ENCODE results near the gene ABHD15.
A peak's percentile ranks its signal among the peaks of the same experiment; 100 is the strongest.

ABHD15 gene

DNA sequence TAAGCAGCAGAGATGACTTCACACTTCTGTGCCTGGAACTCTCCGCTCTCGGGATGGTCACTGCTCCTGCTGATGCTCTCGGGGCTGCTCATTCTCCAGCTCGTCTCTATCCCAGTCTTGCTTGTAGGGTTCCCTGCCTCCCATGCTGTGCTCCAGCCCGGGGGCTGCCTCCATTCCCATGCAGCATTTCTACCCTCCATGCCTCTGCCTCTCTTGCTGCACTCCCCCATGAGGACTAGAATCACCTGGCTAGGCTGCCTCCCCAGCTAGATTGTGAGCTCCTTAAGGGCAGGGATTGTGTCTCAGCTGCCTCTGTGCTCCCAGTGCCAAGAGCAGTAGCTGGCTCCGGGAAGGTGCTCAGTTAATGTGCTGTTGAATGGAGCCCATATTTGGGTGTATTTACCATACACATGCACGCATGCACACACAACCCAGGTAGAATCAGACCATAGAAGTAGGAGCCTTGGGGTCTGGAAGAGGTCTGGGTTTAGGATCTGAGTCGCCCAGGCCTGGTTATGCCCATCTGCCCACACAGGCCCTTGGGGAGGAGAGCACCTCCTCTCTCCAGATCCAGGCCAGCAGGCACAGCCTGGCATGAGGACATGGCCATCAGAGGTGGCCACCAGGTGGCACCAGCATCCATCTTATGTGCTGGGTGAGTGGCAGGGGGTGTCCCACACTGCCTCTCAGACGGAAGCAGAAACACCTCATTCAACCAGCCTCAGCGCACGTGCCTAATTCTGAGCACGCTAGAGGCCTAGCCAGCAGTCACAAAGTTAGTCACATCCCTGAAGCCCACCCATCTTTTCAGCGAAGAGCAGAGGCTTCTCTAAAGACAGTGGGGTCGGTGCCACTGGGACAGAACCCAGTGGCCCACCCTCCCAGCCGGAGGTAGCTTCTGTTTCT lies 13.3 kb upstream of the ABHD15 start:
- no peak overlapping the region for H3K4me3 Mint-ChIP-seq
- H3K36me3 Mint-ChIP-seq, result peaks cover 12% of the 10 kb centered on the region
- H3K27me3 Mint-ChIP-seq, result no peaks in the 10 kb centered on the region
- ATAC-seq (ENCODE audit: low read depth), result peak; percentile 98
- peak overlapping the region; percentile 5 for H3K27ac Mint-ChIP-seq
- peak; percentile 88 to 89 for DNase-seq (ENCODE audit: low spot score in 2 of 2)
- no peaks in the 10 kb centered on the region for H3K9me3 Mint-ChIP-seq
- H3K4me1 Mint-ChIP-seq, result peaks cover 25% of the 10 kb centered on the region

DNA sequence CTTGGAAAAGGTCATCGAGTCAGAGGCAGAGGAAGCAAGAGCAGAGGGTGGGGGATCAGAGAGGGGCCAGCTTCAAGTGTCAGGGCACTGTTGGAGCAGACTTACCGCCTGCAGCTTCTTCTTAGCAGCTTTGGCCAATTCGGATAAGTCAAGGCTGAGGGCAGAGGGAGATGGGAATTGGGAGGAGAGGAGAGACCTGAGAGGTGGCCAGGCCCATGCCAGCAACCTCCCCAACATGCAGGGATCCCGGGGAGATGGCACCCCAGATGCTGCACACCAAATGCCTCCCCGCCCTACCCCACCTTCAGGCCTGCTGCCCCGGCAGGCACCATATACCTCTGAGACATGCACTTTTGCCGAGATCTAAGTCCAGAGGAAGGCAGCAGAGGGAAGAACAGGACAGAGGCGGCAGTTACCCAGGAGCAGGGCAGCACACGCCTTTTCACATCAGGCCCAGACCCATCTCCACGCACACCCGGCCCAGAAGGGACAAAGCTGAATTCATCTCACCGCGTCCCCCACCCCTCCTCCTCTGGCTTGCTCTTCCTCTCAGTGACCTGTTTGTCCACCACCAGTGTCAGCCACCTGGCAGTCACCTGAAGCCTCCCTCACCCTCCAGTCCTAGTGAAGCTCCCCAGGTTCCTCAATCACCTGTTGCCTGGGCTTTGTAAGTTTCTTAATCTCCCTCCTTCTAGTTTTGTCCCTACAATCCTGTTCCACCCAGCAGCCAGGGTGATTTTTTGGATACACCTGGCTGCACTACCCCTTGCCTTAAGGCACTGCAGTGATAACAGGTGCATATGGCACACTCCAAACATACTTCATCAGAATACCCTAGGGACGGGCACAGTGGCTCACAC lies 12.0 kb upstream of the ABHD15 start:
- no peaks in the 10 kb centered on the region for H3K27me3 Mint-ChIP-seq
- no peak for ATAC-seq (ENCODE audit: low read depth)
- H3K9me3 Mint-ChIP-seq, result no peaks in the 10 kb centered on the region
- H3K4me1 Mint-ChIP-seq, result peaks cover 17% of the 10 kb centered on the region
- no peak for DNase-seq (ENCODE audit: low spot score in 2 of 2)
- H3K36me3 Mint-ChIP-seq, result peaks cover 12% of the 10 kb centered on the region
- no peak overlapping the region for H3K4me3 Mint-ChIP-seq
- no peak overlapping the region for H3K27ac Mint-ChIP-seq

DNA sequence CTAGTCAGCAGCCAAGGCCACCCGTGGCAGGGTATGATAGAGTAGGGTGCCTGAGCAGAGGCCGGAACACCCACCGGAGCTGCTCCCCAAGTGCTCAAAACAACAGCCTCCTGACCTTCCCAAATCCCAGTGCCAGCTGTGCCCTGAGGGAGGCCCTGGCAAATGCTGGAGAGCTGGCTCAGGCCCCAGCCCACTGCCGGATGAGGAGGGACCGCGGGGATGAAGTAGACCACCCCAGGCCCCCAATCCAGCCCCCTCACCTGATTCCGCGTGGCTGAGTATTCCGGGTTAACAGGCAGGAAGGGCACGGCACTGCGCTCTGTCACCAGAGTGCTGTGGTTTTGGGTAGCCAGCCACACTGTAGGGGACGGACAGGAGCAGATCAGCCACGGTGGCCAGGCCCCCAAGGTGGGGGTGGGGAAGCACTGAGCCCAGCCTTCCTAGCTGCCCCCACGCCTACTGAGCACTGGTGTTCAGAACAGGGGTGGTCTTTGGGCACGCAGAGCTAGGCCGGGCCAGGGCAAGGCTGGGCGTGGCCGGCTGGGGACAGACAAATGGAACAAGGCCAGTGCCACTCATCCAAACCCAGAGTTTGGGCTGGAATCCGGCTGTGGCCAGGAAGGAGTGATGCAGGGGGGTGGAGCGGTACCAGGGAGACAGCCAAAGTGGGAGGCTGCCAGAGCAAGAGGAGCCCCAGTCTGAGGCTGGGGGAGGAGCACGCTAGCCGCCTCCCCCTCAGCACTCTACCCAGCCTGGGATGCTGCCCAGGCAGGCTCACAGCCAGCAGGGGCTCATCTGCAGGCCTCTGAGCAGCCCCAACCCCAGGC lies 10.8 kb upstream of the ABHD15 start:
- Mint-ChIP-seq H3K9me3 (no peaks in the 10 kb centered on the region), H3K4me1 (peaks cover 15% of the 10 kb centered on the region), H3K27me3 (no peaks in the 10 kb centered on the region), H3K27ac (no peak overlapping the region), H3K4me3 (no peak overlapping the region), H3K36me3 (peaks cover 13% of the 10 kb centered on the region)
- no peak for ATAC-seq (ENCODE audit: low read depth)
- DNase-seq (ENCODE audit: low spot score in 2 of 2), result no peak

DNA sequence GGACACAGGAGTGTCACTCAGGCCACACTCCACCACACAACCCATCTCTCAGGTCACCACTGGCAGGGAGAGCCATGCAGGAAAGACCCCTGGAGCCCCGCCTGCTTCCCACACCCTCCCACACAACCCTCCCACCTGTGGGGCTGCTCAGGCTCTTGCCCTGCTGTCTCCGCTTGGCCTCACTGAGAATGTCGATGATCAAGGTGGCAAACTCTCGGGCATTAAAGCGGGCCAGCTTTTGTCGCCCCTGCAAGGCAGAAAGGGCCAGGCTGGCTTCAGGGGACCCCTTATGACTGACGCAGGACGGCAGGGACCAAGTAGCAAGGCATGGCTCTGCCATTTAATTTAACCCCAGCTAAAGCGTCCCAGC lies 10.1 kb upstream of the ABHD15 start:
- H3K36me3 Mint-ChIP-seq, result peaks cover 11% of the 10 kb centered on the region
- no peak for ATAC-seq (ENCODE audit: low read depth)

DNA sequence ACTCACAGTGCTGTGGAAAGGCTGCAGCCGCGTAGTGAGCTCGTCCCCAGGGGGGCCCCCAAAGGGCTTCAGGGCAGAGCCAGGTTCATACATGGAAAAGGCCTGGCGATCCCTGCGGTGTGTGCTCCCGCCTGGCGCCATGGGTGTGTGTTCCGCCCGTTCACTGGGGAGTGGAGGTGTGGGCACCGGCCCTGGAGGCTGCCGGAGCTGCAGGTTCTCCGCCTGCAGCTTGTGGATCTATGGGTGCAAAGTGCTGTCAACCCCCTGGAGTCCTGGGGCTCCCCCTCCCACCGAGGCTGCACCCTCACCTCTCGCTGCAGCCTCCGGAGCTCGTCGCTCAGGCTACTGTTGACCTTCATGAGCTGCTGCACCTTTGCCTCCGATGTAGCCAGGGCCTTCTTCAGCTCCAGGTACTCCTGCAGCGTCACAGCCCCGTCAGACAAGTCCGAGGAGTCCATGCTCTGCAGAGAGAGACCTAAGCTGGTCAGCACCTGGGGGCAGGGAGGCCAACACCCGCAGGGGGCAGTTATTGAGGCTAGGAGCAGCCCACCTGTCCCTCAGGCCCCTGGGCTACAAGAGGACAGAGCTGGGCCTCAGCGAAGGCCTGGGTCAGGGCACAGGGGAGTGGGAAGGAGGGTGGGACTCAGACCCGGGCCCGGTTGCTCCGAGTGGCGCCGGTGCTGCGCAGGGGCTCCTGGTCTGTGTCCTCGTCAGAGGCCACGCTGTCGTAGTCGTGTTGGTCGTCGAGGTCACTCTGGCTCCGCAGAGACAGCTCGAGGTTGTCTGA lies 9.6 kb upstream of the ABHD15 start:
- peaks cover 13% of the 10 kb centered on the region for H3K4me1 Mint-ChIP-seq
- no peak overlapping the region for H3K4me3 Mint-ChIP-seq
- DNase-seq (ENCODE audit: low spot score in 2 of 2) (no peak), ATAC-seq (ENCODE audit: low read depth) (no peak)
- H3K27ac Mint-ChIP-seq, result no peak overlapping the region
- H3K9me3 Mint-ChIP-seq, result no peaks in the 10 kb centered on the region
- peaks cover 11% of the 10 kb centered on the region for H3K36me3 Mint-ChIP-seq
- no peaks in the 10 kb centered on the region for H3K27me3 Mint-ChIP-seq

More for the DNA sequence above, 10.1 kb upstream of the ABHD15 start:
- Mint-ChIP-seq H3K4me1 (peaks cover 13% of the 10 kb centered on the region), H3K9me3 (no peaks in the 10 kb centered on the region), H3K27me3 (no peaks in the 10 kb centered on the region), H3K27ac (no peak overlapping the region), H3K4me3 (no peak overlapping the region)
- DNase-seq (ENCODE audit: low spot score in 2 of 2), result no peak

DNA sequence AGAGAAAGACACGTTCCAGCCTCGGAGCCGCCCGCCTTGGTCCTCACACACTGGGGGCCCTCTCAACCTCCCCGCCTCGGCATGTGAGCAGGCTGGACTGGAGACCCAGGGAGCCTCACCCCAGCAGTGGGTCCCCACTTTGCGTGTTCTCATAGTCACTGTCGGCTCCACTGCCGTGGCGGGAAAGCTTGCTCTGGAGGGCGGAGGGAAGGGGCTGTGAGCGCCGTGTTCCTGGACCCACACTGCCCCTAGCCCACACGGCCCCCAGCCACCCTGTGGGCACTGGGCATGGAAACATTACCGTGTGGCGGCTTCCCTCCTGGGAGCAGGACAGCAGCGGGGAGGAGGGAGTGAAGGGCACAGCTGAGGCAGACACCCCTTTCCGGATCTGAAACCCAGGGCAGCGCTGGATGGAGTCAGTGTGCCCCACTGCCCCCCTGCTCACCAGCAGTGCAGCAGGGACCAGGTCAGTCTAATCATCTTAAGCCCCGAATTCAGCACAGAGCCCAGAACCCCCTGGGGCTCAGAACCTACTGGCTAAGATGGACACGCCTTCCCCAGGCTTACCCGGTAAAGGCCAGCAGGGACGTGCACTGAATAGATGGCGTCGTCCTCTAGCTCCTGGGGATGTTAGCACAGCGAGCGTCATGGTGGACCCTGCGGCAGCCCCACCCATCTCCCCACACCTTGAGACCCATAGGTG lies 8.8 kb upstream of the ABHD15 start:
- no peak for ATAC-seq (ENCODE audit: low read depth)
- no peak overlapping the region for H3K27ac Mint-ChIP-seq
- peaks cover 11% of the 10 kb centered on the region for H3K36me3 Mint-ChIP-seq

DNA sequence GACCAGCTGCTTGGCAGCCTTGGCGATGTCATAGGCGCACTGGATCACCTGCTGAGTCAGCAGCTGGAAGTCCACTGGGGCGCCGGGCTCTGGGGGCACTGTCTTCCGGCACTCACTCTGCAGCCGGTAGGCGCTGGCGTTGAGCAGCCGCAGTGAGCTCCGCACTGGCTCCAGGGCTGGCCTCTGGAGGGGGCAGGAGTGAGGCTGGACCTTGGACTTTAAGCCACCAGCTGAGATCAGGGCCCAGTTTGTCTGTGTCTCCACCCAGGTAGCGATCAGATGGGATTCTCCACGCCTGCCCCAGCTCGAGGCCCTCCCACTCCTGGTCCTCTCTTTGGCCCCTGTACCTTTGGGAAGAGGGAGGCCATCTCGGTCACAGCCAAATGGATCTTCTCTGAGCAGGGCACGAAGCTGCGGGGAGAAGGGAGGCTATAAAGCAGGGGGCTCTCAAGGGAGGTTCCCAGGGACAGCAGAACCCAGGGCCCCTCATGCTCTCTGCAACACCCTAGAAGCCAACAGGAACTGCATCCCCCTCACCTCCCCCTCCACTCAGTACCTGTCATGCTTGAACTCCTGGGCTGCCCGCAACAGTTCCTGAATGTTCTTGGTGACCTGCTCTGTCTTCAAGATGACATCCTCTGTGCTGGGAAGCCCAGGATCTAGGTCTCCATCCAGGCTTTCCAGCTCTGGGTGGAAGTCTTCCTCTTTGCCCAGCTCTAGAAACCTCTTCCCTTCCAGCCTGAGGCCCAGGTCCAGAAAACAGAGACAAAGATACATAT lies 8.1 kb upstream of the ABHD15 start:
- Mint-ChIP-seq H3K9me3 (no peaks in the 10 kb centered on the region), H3K4me1 (peaks cover 16% of the 10 kb centered on the region), H3K27me3 (no peaks in the 10 kb centered on the region), H3K27ac (no peak overlapping the region), H3K4me3 (no peak overlapping the region), H3K36me3 (peaks cover 10% of the 10 kb centered on the region)
- ATAC-seq (ENCODE audit: low read depth) (no peak), DNase-seq (ENCODE audit: low spot score in 2 of 2) (no peak)

More for the DNA sequence above, 8.8 kb upstream of the ABHD15 start:
- Mint-ChIP-seq H3K27me3 (no peaks in the 10 kb centered on the region), H3K9me3 (no peaks in the 10 kb centered on the region), H3K4me1 (peaks cover 18% of the 10 kb centered on the region), H3K4me3 (no peak overlapping the region)
- no peak for DNase-seq (ENCODE audit: low spot score in 2 of 2)

DNA sequence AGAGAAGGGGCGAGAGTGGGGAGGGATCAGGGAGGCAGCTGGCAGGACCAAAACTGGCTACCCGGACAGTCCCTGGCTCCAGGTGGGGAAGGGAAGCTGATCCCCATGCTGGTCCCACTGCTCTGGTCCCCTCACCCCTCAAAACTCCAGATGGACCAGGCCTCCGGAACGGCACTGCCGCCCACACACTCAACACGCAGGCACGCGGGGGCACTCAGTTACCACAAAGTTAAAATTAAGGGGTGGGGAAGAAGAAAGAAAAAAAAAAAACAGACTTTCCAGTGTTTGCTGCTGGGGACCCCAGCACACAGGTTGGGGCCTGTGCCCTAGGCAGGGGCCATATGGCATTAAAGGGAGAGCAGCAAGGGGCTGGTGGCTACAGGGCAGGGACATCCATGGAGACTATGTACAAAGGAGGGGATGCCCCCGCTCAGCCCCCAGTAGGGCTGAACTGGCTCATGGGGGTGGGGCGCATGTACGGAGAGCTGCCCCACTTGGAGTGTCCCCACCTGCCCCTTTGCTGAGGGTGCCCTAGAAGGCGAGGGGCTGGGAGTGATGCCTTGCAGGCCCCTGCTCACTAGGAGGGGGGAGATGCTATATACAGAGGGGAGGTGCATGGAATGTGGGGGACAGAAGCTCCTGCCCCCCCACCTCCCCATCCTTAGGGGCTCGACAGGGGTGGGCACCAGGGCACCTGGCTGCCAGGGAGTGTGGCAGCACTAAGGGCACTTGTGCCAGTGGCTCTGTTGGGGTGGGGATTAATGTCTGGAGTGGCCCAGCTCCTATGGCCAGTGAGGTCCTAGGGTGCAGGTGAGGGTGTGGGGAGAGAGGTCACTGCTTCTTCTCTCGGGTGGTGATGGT lies 7.3 kb upstream of the ABHD15 start:
- no peak overlapping the region for H3K27ac Mint-ChIP-seq
- DNase-seq (ENCODE audit: low spot score in 2 of 2) (no peak), ATAC-seq (ENCODE audit: low read depth) (no peak)
- H3K36me3 Mint-ChIP-seq, result peaks cover 8% of the 10 kb centered on the region
- no peak overlapping the region for H3K4me3 Mint-ChIP-seq
- no peaks in the 10 kb centered on the region for H3K9me3 Mint-ChIP-seq
- H3K27me3 Mint-ChIP-seq, result no peaks in the 10 kb centered on the region
- H3K4me1 Mint-ChIP-seq, result peaks cover 19% of the 10 kb centered on the region

DNA sequence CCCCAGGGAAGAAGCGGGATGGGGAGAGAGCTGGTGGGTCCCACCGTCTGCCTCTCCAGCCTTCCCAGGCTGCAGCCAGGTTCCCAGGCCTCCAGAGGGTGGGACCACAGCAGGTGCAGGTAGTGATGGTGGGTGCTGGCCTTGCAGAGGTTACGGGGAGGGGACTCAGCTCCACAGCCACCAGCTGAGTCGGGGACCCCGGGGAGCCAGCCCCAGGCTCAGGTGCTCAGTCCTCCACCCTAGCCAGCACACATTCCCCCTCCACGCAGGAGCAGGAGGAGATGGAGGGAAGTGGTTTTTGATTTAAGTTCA lies 6.7 kb upstream of the ABHD15 start:
- H3K27ac Mint-ChIP-seq, result no peak overlapping the region

DNA sequence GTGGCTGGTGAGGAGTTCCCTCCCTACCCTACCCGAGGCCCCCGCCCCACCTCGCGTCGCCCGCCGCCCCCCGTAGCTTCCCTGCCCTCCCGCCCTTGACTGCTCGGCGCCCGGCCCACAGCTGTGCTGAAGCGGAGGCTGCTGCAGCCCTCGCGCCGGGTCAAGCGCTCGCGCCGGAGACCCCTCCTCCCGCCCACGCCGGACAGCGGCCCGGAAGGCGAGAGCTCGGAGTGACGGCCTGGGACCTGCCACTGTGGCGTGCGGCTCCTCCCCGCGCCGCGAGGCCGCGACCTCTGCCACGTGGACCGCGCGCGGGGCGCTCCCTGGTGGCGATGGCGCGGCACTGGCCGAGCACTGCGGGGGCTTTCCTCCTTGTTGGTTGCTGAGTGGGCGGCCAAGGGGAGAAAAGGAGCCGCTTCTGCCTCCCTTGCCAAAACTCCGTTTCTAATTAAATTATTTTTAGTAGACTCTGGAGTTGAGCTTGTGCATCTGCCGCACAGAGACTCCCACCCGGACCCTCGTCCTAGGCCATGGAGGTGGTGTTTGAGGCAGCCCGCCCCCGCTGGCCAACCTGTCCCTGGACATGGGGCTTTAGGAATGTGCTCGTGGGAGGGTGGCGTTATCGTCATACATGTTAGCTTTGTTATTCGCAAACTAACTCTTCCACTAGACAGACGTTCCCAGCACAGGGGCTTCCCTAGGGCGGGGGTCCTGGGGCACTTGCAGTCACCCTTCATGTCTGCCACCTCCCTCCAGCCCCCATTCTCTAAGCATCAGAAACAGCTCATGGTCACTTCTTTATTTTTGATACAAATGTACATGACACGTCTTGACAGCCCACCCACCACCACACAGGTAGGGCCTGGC lies 6.1 kb upstream of the ABHD15 start:
- ATAC-seq (ENCODE audit: low read depth) (peak; percentile 65), DNase-seq (ENCODE audit: low spot score in 2 of 2) (peak; percentile 74 to 78)
- no peak overlapping the region for H3K27ac Mint-ChIP-seq
- peaks cover 5% of the 10 kb centered on the region for H3K36me3 Mint-ChIP-seq
- no peaks in the 10 kb centered on the region for H3K27me3 Mint-ChIP-seq
- H3K9me3 Mint-ChIP-seq, result no peaks in the 10 kb centered on the region
- H3K4me1 Mint-ChIP-seq, result peaks cover 19% of the 10 kb centered on the region
- peak overlapping the region; percentile 11 for H3K4me3 Mint-ChIP-seq

More for the DNA sequence above, 6.7 kb upstream of the ABHD15 start:
- H3K4me1 Mint-ChIP-seq, result peaks cover 21% of the 10 kb centered on the region
- H3K9me3 Mint-ChIP-seq, result no peaks in the 10 kb centered on the region
- DNase-seq (ENCODE audit: low spot score in 2 of 2) (no peak), ATAC-seq (ENCODE audit: low read depth) (no peak)
- H3K27me3 Mint-ChIP-seq, result no peaks in the 10 kb centered on the region
- H3K36me3 Mint-ChIP-seq, result peaks cover 8% of the 10 kb centered on the region
- H3K4me3 Mint-ChIP-seq, result no peak overlapping the region
